HEK293 (cell line): ENCODE data around the gene NECAB3.

ENCODE experiments used
- CTCF ChIA-PET: fragments of 350-600 bp; formaldehyde crosslinking; extraction: SDS; loops from one replicate; lab custom pipeline; 2021; ENCODE audit warnings: antibody characterized with exemption; lab: Yijun Ruan, JAX
- POLR2A ChIA-PET: fragments of 300-600 bp; formaldehyde crosslinking; extraction: SDS; loops from one replicate; lab custom pipeline; 2020; ENCODE audit warnings: antibody characterized with exemption, inconsistent platforms; lab: Yijun Ruan, JAX
- H3K27ac ChIP-seq: fragments of 200-500 bp; sonication (Bioruptor generic); 2 replicates; pipeline ENCODE4 v1.5.1; 2014; ENCODE audit warnings: low read depth, low read length, control low read depth, inconsistent platforms; ENCODE audit errors: extremely low read depth
- H3K36me3 ChIP-seq, 2 experiments: fragments of 200-500 bp in 1 of 2; sonication (Bioruptor generic) in 1 of 2; 1 replicate in 1 of 2; 2 replicates in 1 of 2; pipeline ENCODE4 v1.5.1; 2014 to 2017; ENCODE audit warnings: inconsistent platforms in 2 of 2, low read length in 2 of 2; ENCODE audit not compliant: control insufficient read depth in 2 of 2, insufficient read depth in 1 of 2
- H3K4me1 ChIP-seq: fragments of 200-500 bp; sonication (Bioruptor generic); 2 replicates; pipeline ENCODE4 v1.5.1; 2014; ENCODE audit warnings: mild to moderate bottlenecking, low read length, inconsistent platforms; ENCODE audit not compliant: control insufficient read depth, insufficient read depth
- H3K4me3 ChIP-seq: 2 replicates; pipeline ENCODE4 v1.5.1; 2011; ENCODE audit warnings: low read depth, mild to moderate bottlenecking, control low read depth, low read length, moderate library complexity
- H3K9me3 ChIP-seq: fragments of 200-500 bp; sonication (Bioruptor generic); 2 replicates; pipeline ENCODE4 v1.5.1; 2014; ENCODE audit warnings: low read depth, low read length, inconsistent platforms; ENCODE audit not compliant: control insufficient read depth, insufficient read depth
- FEZF1 ChIP-seq: fragments of 450-650 bp; formaldehyde crosslinking; IDR thresholded peaks from 2 replicates; pipeline ENCODE4 v1.5.1; 2016; ENCODE audit warnings: missing biosample characterization, missing genetic modification characterization
- GLI4 ChIP-seq: fragments of 450-650 bp; formaldehyde crosslinking; IDR thresholded peaks from 2 replicates; pipeline ENCODE4 v1.5.1; 2016; ENCODE audit warnings: missing biosample characterization, missing genetic modification characterization
- KLF7 ChIP-seq: fragments of 450-650 bp; formaldehyde crosslinking; IDR thresholded peaks from 2 replicates; pipeline ENCODE4 v1.5.1; 2016; ENCODE audit warnings: missing biosample characterization, missing genetic modification characterization, borderline replicate concordance
- MYNN ChIP-seq: fragments of 450-650 bp; formaldehyde crosslinking; IDR thresholded peaks from 2 replicates; pipeline ENCODE4 v1.5.1; 2016; ENCODE audit warnings: missing biosample characterization, missing genetic modification characterization, borderline replicate concordance
- PATZ1 ChIP-seq: fragments of 450-650 bp; formaldehyde crosslinking; IDR thresholded peaks from 2 replicates; pipeline ENCODE4 v1.5.1; 2016; ENCODE audit warnings: missing biosample characterization, missing genetic modification characterization
- PRDM1 ChIP-seq: fragments of 450-650 bp; formaldehyde crosslinking; IDR thresholded peaks from 2 replicates; pipeline ENCODE4; 2016; ENCODE audit warnings: missing biosample characterization, missing genetic modification characterization
- SP2 ChIP-seq: fragments of 450-650 bp; formaldehyde crosslinking; IDR thresholded peaks from 2 replicates; pipeline ENCODE4 v1.5.1; 2016; ENCODE audit warnings: missing biosample characterization, missing genetic modification characterization
- ZNF114 ChIP-seq: fragments of 450-650 bp; formaldehyde crosslinking; IDR thresholded peaks from 2 replicates; pipeline ENCODE4 v1.5.0; 2017; ENCODE audit warnings: missing biosample characterization, missing genetic modification characterization
- ZNF221 ChIP-seq: fragments of 450-650 bp; formaldehyde crosslinking; IDR thresholded peaks from 2 replicates; pipeline ENCODE4 v1.5.1; 2017; ENCODE audit warnings: missing biosample characterization, missing genetic modification characterization, borderline replicate concordance
- ZNF404 ChIP-seq: fragments of 450-650 bp; formaldehyde crosslinking; IDR thresholded peaks from 2 replicates; pipeline ENCODE4 v1.5.1; 2017; ENCODE audit warnings: missing biosample characterization, missing genetic modification characterization
- TF ChIP-seq, protein P1 (sequence below): fragments of 450-650 bp; formaldehyde crosslinking; conservative IDR thresholded peaks from 2 replicates; pipeline ENCODE4 v1.5.1; 2016; ENCODE audit warnings: low read depth, missing biosample characterization, missing genetic modification characterization
- TF ChIP-seq, protein P2 (sequence below): fragments of 450-650 bp; formaldehyde crosslinking; IDR thresholded peaks from 2 replicates; pipeline ENCODE4 v1.5.1; 2016; ENCODE audit warnings: missing biosample characterization, missing genetic modification characterization
- TF ChIP-seq, protein P3 (sequence below): fragments of 450-650 bp; formaldehyde crosslinking; IDR thresholded peaks from 2 replicates; pipeline ENCODE4 v1.5.1; 2016; ENCODE audit warnings: missing biosample characterization, missing genetic modification characterization
- TF ChIP-seq, protein P4 (sequence below): fragments of 450-650 bp; formaldehyde crosslinking; conservative IDR thresholded peaks from 2 replicates; pipeline ENCODE4 v1.5.1; 2016; ENCODE audit warnings: low read depth, missing biosample characterization, missing genetic modification characterization

NECAB3 gene

GRCh38 chr20:33656010-33656782, 18.0 kb downstream of the NECAB3 start:
- no peaks in the 10 kb centered on the region for H3K4me1 ChIP-seq
- ChIA-PET CTCF (interaction anchor here (1.2 to 2.6 kb wide), 2 partner anchors 10 to 199 kb away, joined by 3 to 7 read pairs; partner anchors contain the start of gene ACTL10), POLR2A (interaction anchor here (0.6 to 1.5 kb wide), 2 partner anchors 10 to 213 kb away, joined by 3 to 5 read pairs; partner anchors contain the start of genes ACTL10 and SNTA1)
- no peak overlapping the region for H3K27ac ChIP-seq
- H3K9me3 ChIP-seq: no peaks in the 10 kb centered on the region
- H3K36me3 ChIP-seq: peaks cover 0 to 47% of the 10 kb centered on the region in 2 experiments; a peak in 1 of 3 replicates
- TF ChIP-seq PRDM1: no peak
- TF ChIP-seq, protein P1, sequence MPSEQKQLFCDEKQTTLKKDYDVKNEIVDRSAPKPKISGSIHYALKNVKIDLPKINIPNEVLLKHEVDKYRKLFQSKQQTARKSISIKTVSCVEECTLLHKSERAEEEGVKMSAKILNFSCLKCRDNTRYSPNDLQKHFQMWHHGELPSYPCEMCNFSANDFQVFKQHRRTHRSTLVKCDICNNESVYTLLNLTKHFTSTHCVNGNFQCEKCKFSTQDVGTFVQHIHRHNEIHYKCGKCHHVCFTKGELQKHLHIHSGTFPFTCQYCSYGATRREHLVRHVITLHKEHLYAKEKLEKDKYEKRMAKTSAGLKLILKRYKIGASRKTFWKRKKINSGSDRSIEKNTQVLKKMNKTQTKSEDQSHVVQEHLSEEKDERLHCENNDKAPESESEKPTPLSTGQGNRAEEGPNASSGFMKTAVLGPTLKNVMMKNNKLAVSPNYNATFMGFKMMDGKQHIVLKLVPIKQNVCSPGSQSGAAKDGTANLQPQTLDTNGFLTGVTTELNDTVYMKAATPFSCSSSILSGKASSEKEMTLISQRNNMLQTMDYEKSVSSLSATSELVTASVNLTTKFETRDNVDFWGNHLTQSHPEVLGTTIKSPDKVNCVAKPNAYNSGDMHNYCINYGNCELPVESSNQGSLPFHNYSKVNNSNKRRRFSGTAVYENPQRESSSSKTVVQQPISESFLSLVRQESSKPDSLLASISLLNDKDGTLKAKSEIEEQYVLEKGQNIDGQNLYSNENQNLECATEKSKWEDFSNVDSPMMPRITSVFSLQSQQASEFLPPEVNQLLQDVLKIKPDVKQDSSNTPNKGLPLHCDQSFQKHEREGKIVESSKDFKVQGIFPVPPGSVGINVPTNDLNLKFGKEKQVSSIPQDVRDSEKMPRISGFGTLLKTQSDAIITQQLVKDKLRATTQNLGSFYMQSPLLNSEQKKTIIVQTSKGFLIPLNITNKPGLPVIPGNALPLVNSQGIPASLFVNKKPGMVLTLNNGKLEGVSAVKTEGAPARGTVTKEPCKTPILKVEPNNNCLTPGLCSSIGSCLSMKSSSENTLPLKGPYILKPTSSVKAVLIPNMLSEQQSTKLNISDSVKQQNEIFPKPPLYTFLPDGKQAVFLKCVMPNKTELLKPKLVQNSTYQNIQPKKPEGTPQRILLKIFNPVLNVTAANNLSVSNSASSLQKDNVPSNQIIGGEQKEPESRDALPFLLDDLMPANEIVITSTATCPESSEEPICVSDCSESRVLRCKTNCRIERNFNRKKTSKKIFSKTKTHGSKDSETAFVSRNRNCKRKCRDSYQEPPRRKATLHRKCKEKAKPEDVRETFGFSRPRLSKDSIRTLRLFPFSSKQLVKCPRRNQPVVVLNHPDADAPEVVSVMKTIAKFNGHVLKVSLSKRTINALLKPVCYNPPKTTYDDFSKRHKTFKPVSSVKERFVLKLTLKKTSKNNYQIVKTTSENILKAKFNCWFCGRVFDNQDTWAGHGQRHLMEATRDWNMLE (tag by site-specific recombination): no peak
- TF ChIP-seq SP2: no peak
- TF ChIP-seq, protein P2, sequence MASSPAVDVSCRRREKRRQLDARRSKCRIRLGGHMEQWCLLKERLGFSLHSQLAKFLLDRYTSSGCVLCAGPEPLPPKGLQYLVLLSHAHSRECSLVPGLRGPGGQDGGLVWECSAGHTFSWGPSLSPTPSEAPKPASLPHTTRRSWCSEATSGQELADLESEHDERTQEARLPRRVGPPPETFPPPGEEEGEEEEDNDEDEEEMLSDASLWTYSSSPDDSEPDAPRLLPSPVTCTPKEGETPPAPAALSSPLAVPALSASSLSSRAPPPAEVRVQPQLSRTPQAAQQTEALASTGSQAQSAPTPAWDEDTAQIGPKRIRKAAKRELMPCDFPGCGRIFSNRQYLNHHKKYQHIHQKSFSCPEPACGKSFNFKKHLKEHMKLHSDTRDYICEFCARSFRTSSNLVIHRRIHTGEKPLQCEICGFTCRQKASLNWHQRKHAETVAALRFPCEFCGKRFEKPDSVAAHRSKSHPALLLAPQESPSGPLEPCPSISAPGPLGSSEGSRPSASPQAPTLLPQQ (tag by site-specific recombination): no peak
- TF ChIP-seq GLI4: no peak
- TF ChIP-seq ZNF114: no peak
- no peak for TF ChIP-seq PATZ1
- no peak for TF ChIP-seq ZNF404
- TF ChIP-seq, protein P3, sequence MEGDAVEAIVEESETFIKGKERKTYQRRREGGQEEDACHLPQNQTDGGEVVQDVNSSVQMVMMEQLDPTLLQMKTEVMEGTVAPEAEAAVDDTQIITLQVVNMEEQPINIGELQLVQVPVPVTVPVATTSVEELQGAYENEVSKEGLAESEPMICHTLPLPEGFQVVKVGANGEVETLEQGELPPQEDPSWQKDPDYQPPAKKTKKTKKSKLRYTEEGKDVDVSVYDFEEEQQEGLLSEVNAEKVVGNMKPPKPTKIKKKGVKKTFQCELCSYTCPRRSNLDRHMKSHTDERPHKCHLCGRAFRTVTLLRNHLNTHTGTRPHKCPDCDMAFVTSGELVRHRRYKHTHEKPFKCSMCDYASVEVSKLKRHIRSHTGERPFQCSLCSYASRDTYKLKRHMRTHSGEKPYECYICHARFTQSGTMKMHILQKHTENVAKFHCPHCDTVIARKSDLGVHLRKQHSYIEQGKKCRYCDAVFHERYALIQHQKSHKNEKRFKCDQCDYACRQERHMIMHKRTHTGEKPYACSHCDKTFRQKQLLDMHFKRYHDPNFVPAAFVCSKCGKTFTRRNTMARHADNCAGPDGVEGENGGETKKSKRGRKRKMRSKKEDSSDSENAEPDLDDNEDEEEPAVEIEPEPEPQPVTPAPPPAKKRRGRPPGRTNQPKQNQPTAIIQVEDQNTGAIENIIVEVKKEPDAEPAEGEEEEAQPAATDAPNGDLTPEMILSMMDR (tag by site-specific recombination): no peak
- TF ChIP-seq, protein P4, sequence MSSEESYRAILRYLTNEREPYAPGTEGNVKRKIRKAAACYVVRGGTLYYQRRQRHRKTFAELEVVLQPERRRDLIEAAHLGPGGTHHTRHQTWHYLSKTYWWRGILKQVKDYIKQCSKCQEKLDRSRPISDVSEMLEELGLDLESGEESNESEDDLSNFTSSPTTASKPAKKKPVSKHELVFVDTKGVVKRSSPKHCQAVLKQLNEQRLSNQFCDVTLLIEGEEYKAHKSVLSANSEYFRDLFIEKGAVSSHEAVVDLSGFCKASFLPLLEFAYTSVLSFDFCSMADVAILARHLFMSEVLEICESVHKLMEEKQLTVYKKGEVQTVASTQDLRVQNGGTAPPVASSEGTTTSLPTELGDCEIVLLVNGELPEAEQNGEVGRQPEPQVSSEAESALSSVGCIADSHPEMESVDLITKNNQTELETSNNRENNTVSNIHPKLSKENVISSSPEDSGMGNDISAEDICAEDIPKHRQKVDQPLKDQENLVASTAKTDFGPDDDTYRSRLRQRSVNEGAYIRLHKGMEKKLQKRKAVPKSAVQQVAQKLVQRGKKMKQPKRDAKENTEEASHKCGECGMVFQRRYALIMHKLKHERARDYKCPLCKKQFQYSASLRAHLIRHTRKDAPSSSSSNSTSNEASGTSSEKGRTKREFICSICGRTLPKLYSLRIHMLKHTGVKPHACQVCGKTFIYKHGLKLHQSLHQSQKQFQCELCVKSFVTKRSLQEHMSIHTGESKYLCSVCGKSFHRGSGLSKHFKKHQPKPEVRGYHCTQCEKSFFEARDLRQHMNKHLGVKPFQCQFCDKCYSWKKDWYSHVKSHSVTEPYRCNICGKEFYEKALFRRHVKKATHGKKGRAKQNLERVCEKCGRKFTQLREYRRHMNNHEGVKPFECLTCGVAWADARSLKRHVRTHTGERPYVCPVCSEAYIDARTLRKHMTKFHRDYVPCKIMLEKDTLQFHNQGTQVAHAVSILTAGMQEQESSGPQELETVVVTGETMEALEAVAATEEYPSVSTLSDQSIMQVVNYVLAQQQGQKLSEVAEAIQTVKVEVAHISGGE (tag by site-specific recombination): no peak
- no peak for TF ChIP-seq ZNF221
- TF ChIP-seq FEZF1 (tag by site-specific recombination): no peak
- TF ChIP-seq KLF7 (tag by site-specific recombination): no peak
- TF ChIP-seq MYNN: no peak
- no peak overlapping the region for H3K4me3 ChIP-seq
